ENCODE measurements around the gene ANP32B.

The ANP32B gene

DNA sequence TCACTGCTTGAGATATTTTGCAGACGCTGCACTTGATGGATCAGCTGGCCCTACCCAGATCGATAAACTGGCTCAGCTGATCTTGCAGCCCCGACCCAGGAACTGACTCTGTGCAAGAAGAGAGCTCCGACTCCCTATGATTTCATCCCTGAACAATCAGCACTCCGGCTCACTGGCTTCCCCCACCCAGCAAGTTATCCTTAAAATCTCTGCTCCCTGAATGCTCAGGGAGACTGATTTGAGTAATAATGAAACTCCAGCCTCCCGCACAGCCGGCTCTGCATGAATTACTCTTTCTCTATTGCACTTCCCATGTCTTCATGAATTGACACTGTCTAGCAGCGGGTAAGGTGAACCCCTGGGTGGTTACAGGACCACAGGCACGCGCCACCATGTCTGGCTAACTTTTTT, 56.5 kb downstream of the ANP32B start:
- Histone ChIP-seq H2BK120ac (ENCODE audit: low read depth, low read length) (no peak overlapping the region), H3K23ac (ENCODE audit: low read length in 2 of 2) (no peak overlapping the region), H2BK12ac (ENCODE audit: low read length in 2 of 2) (no peak overlapping the region), H3K18ac (ENCODE audit: low read depth in 1 of 2, low read length in 2 of 2) (no peak overlapping the region), H3K4ac (ENCODE audit: low read depth in 1 of 2, low read length in 2 of 2) (no peak overlapping the region), H3K4me2 (ENCODE audit: low read length, poor library complexity, severe bottlenecking) (no peak overlapping the region), H4K91ac (ENCODE audit: low read length) (no peak overlapping the region), H3K9me3 (ENCODE audit: control insufficient read depth, low read length) (no peaks in the 10 kb centered on the region), H4K8ac (ENCODE audit: low read length) (no peak overlapping the region), H3K14ac (ENCODE audit: low read length in 2 of 2) (no peak overlapping the region), H3K36me3 (ENCODE audit: control insufficient read depth in 1 of 2, insufficient read depth in 2 of 2, low read depth in 1 of 2, low read length in 2 of 2) (no peaks in the 10 kb centered on the region), H2AK5ac (ENCODE audit: low read length, severe bottlenecking) (no peak overlapping the region), H3K27ac (ENCODE audit: low read length, poor library complexity, severe bottlenecking) (no peak overlapping the region), H2BK15ac (ENCODE audit: low read depth, poor library complexity, severe bottlenecking) (no peak overlapping the region), H2BK5ac (ENCODE audit: low read depth, low read length, poor library complexity, severe bottlenecking) (no peak overlapping the region), H3K4me3 (ENCODE audit: insufficient read depth in 1 of 2, low read depth in 1 of 2, low read length in 2 of 2) (peak overlapping the region in 1 of 2 experiments; percentile 24), H3K9ac (ENCODE audit: low read length) (peak overlapping the region; percentile 53), H3K79me1 (replicated peaks; ENCODE audit: low read length, poor library complexity, severe bottlenecking) (no peaks in the 10 kb centered on the region), H3K4me1 (ENCODE audit: control insufficient read depth, insufficient read depth, low read depth, low read length) (peaks cover 9% of the 10 kb centered on the region), H2AFZ (ENCODE audit: low read depth, low read length) (no peak overlapping the region), H3K27me3 (ENCODE audit: control insufficient read depth in 1 of 2, insufficient read depth in 1 of 2, low read length in 2 of 2) (no peaks in the 10 kb centered on the region)
- no peak for DNase-seq
- WGBS = 77% methylated on average over 10 of the region's 10 CpGs

DNA sequence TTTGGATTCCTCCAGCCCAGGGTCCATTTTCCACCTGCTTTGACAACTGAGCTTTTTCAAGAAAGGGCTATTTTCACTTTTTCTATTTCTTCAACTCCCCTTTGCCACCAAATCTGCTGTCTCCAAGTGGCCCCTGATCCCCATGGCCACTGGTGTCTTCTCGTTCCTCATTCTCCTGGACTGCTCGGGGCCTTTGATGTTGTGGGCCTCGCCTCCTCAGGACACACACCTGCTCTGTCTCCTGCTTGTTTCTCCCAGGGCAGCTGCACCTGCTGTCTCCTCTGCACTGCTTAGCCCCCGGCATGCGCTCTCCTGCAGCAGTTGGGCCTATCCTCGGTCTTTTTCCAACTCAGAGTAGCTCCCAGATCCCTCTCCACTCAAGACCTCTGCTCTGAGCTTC, 57.1 kb downstream of the ANP32B start:
- Histone ChIP-seq H3K4ac (ENCODE audit: low read depth in 1 of 2, low read length in 2 of 2) (no peak overlapping the region), H3K27me3 (ENCODE audit: control insufficient read depth in 1 of 2, insufficient read depth in 1 of 2, low read length in 2 of 2) (no peaks in the 10 kb centered on the region), H3K23ac (ENCODE audit: low read length in 2 of 2) (no peak overlapping the region), H3K9ac (ENCODE audit: low read length) (no peak overlapping the region), H2BK5ac (ENCODE audit: low read depth, low read length, poor library complexity, severe bottlenecking) (no peak overlapping the region), H2BK120ac (ENCODE audit: low read depth, low read length) (no peak overlapping the region), H2BK15ac (ENCODE audit: low read depth, poor library complexity, severe bottlenecking) (no peak overlapping the region), H3K4me2 (ENCODE audit: low read length, poor library complexity, severe bottlenecking) (no peak overlapping the region), H3K27ac (ENCODE audit: low read length, poor library complexity, severe bottlenecking) (no peak overlapping the region), H2BK12ac (ENCODE audit: low read length in 2 of 2) (no peak overlapping the region), H3K4me1 (ENCODE audit: control insufficient read depth, insufficient read depth, low read depth, low read length) (peaks cover 6% of the 10 kb centered on the region), H3K9me3 (ENCODE audit: control insufficient read depth, low read length) (no peaks in the 10 kb centered on the region), H4K91ac (ENCODE audit: low read length) (no peak overlapping the region), H2AFZ (ENCODE audit: low read depth, low read length) (no peak overlapping the region), H3K36me3 (ENCODE audit: control insufficient read depth in 1 of 2, insufficient read depth in 2 of 2, low read depth in 1 of 2, low read length in 2 of 2) (no peaks in the 10 kb centered on the region), H4K8ac (ENCODE audit: low read length) (no peak overlapping the region), H3K14ac (ENCODE audit: low read length in 2 of 2) (no peak overlapping the region), H2AK5ac (ENCODE audit: low read length, severe bottlenecking) (peak overlapping the region; percentile 46), H3K4me3 (ENCODE audit: insufficient read depth in 1 of 2, low read depth in 1 of 2, low read length in 2 of 2) (no peak overlapping the region), H3K79me1 (replicated peaks; ENCODE audit: low read length, poor library complexity, severe bottlenecking) (no peaks in the 10 kb centered on the region), H3K18ac (ENCODE audit: low read depth in 1 of 2, low read length in 2 of 2) (no peak overlapping the region)
- DNase-seq = no peak
- WGBS = 88% methylated on average over 6 of the region's 6 CpGs

DNA sequence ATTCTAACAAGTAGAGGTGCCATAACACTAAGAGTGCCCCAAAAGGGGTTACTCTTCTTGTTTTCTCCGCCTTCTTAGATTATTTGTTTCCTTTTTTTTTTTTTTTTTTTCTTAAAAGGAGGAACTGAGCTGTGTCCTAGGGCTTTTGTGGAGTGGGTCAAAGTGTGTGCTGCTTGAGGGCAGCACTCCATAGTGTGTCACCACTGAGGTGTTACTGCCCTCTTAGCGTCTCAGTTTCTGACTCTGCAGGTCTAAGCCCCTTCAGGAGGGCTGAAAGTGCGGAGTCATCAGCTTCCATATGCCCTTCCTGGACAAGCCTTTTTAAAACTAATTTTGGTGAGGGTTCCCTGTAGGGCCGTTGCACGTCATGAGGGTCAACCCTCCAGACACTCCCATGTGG, 60.8 kb downstream of the ANP32B start:
- no peaks in the 10 kb centered on the region for H3K36me3 ChIP-seq (ENCODE audit: control insufficient read depth in 1 of 2, insufficient read depth in 2 of 2, low read depth in 1 of 2, low read length in 2 of 2)
- H4K91ac ChIP-seq (ENCODE audit: low read length) = no peak overlapping the region
- no peak overlapping the region for H2AK5ac ChIP-seq (ENCODE audit: low read length, severe bottlenecking)
- H3K14ac ChIP-seq (ENCODE audit: low read length in 2 of 2) = no peak overlapping the region
- no peaks in the 10 kb centered on the region for H3K79me1 ChIP-seq (replicated peaks; ENCODE audit: low read length, poor library complexity, severe bottlenecking)
- no peak overlapping the region for H4K8ac ChIP-seq (ENCODE audit: low read length)
- WGBS = 96% methylated on average over 2 of the region's 5 CpGs
- no peak for DNase-seq
- no peak overlapping the region for H2BK15ac ChIP-seq (ENCODE audit: low read depth, poor library complexity, severe bottlenecking)
- H3K4me2 ChIP-seq (ENCODE audit: low read length, poor library complexity, severe bottlenecking) = no peak overlapping the region
- peaks cover 0 to 3% of the 10 kb centered on the region in 2 experiments for H3K27me3 ChIP-seq (ENCODE audit: control insufficient read depth in 1 of 2, insufficient read depth in 1 of 2, low read length in 2 of 2)
- H2BK120ac ChIP-seq (ENCODE audit: low read depth, low read length) = no peak overlapping the region
- H2BK12ac ChIP-seq (ENCODE audit: low read length in 2 of 2) = no peak overlapping the region
- H3K18ac ChIP-seq (ENCODE audit: low read depth in 1 of 2, low read length in 2 of 2) = no peak overlapping the region
- no peak overlapping the region for H3K4me3 ChIP-seq (ENCODE audit: insufficient read depth in 1 of 2, low read depth in 1 of 2, low read length in 2 of 2)
- no peak overlapping the region for H3K9ac ChIP-seq (ENCODE audit: low read length)
- H3K27ac ChIP-seq (ENCODE audit: low read length, poor library complexity, severe bottlenecking) = no peak overlapping the region
- H3K4ac ChIP-seq (ENCODE audit: low read depth in 1 of 2, low read length in 2 of 2) = no peak overlapping the region
- H2AFZ ChIP-seq (ENCODE audit: low read depth, low read length) = no peak overlapping the region
- no peaks in the 10 kb centered on the region for H3K9me3 ChIP-seq (ENCODE audit: control insufficient read depth, low read length)
- peaks cover 2% of the 10 kb centered on the region for H3K4me1 ChIP-seq (ENCODE audit: control insufficient read depth, insufficient read depth, low read depth, low read length)
- H3K23ac ChIP-seq (ENCODE audit: low read length in 2 of 2) = no peak overlapping the region
- H2BK5ac ChIP-seq (ENCODE audit: low read depth, low read length, poor library complexity, severe bottlenecking) = no peak overlapping the region

DNA sequence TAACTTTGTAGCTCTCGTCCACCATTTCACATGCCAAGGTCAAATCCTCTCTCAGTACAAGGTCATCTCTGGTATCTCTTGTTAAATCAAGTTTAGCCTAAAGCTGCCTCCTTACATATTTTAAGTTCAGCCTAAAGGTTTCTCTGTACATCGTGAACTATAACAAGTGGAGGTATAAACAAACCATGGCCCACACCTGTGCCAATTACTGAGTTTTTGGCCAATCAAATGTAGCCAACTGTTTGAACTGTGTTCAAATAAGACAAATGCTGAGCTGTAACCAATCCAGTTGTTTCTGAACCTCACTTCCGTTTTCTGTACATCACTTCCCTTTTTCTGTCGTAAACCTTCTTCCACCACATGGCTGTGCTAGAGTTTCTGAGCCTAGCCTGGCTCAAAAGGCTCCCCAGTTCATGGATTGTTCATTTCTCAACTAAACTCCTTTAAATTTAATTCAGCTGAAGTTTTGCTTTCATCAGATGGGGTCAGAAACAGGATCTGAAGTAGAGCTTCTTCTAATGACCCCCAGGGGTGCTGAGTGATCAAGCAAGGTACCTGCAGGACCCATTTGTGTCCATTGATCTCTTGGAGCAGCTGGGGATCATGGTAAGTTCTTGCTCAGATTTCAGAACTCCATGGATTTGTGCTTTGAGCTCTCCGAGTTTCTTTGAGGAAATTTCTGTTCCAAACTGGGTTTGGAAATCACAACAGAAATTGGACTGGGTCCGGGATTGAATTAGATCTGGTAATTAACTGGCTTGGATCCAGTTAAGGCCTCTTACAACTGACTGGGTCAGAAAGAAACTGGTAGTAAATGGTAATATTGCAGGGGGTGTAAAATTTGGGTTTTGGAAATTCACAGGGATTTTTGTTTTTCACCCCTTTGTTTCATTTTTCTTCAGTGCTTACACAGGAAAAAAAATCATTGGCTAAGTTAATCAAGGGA, 62.4 kb downstream of the ANP32B start:
- Histone ChIP-seq H3K9ac (ENCODE audit: low read length) (peak overlapping the region; percentile 71), H2BK120ac (ENCODE audit: low read depth, low read length) (no peak overlapping the region), H2BK5ac (ENCODE audit: low read depth, low read length, poor library complexity, severe bottlenecking) (no peak overlapping the region), H2BK15ac (ENCODE audit: low read depth, poor library complexity, severe bottlenecking) (no peak overlapping the region), H3K27me3 (ENCODE audit: control insufficient read depth in 1 of 2, insufficient read depth in 1 of 2, low read length in 2 of 2) (peaks cover 0 to 3% of the 10 kb centered on the region in 2 experiments), H2AFZ (ENCODE audit: low read depth, low read length) (no peak overlapping the region), H4K91ac (ENCODE audit: low read length) (no peak overlapping the region), H3K27ac (ENCODE audit: low read length, poor library complexity, severe bottlenecking) (no peak overlapping the region), H3K36me3 (ENCODE audit: control insufficient read depth in 1 of 2, insufficient read depth in 2 of 2, low read depth in 1 of 2, low read length in 2 of 2) (no peaks in the 10 kb centered on the region), H3K14ac (ENCODE audit: low read length in 2 of 2) (no peak overlapping the region), H3K79me1 (replicated peaks; ENCODE audit: low read length, poor library complexity, severe bottlenecking) (no peaks in the 10 kb centered on the region), H3K4me3 (ENCODE audit: insufficient read depth in 1 of 2, low read depth in 1 of 2, low read length in 2 of 2) (peak overlapping the region in 1 of 2 experiments; percentile 64), H2BK12ac (ENCODE audit: low read length in 2 of 2) (no peak overlapping the region), H3K23ac (ENCODE audit: low read length in 2 of 2) (no peak overlapping the region), H3K4ac (ENCODE audit: low read depth in 1 of 2, low read length in 2 of 2) (no peak overlapping the region), H3K18ac (ENCODE audit: low read depth in 1 of 2, low read length in 2 of 2) (no peak overlapping the region), H3K9me3 (ENCODE audit: control insufficient read depth, low read length) (no peaks in the 10 kb centered on the region), H3K4me2 (ENCODE audit: low read length, poor library complexity, severe bottlenecking) (no peak overlapping the region), H2AK5ac (ENCODE audit: low read length, severe bottlenecking) (no peak overlapping the region), H3K4me1 (ENCODE audit: control insufficient read depth, insufficient read depth, low read depth, low read length) (no peaks in the 10 kb centered on the region), H4K8ac (ENCODE audit: low read length) (no peak overlapping the region)
- 93% methylated on average over 6 of the region's 6 CpGs for WGBS
- no peak for DNase-seq

Measured in mesenchymal stem cell (in vitro differentiated cells and primary cell).